Measurements from ENCODE around the gene GPR173. TPM values are rescaled to one million over a fixed set of nuclear protein-coding genes. Genes with fewer than 3 reads are reported as not detected.

GPR173 gene
- total and polyA plus RNA-seq, 2 experiments from 2014 or later = 0.92 to 7.7 TPM

GRCh38 chrX:53125506-53125905 lies 76.9 kb downstream of the GPR173 start:
- ATAC-seq (no peak), DNase-seq (ENCODE audit: low spot score) (no peak)
- Histone ChIP-seq H4K20me1 (replicated peaks; ENCODE audit: insufficient read depth) (no peaks in the 10 kb centered on the region), H3K27ac (ENCODE audit: low read depth) (no peak overlapping the region), H3K4me3 (no peak overlapping the region), H3F3A (replicated peaks; ENCODE audit: low read depth) (no peaks in the 10 kb centered on the region), H3K9me2 (ENCODE audit: insufficient read depth) (no peaks in the 10 kb centered on the region), H3K27me3 (ENCODE audit: insufficient read depth) (no peaks in the 10 kb centered on the region), H3K4me2 (no peak overlapping the region), H3K79me2 (replicated peaks; ENCODE audit: insufficient read depth) (no peaks in the 10 kb centered on the region), H2AFZ (no peak overlapping the region), H3K4me1 (ENCODE audit: insufficient read depth) (no peaks in the 10 kb centered on the region), H3K36me3 (ENCODE audit: insufficient read depth) (no peaks in the 10 kb centered on the region)
- Mint-ChIP-seq H3K9me3 (peaks cover 4% of the 10 kb centered on the region; the same call in 2 of the 3 replicates), H3K4me3 (no peak overlapping the region), H3K36me3 (ENCODE audit: low read depth) (peaks cover 6% of the 10 kb centered on the region; the same call in 1 of the 3 replicates), H3K27me3 (ENCODE audit: insufficient read depth, low read depth, poor library complexity) (peaks cover 5% of the 10 kb centered on the region), H3K4me1 (no peaks in the 10 kb centered on the region), H3K27ac (no peak overlapping the region)
- TF ChIP-seq EZH2 (IDR thresholded peaks at IDR 0.05; ENCODE audit: low read depth, unreplicated experiment) (no peak), JUNB (IDR thresholded peaks at IDR 0.05; ENCODE audit: unreplicated experiment) (no peak), CREB1 (CRISPR knock-in tag; IDR thresholded peaks at IDR 0.05; ENCODE audit: low read depth) (no peak), ZNF462 (CRISPR knock-in tag; IDR thresholded peaks at IDR 0.05) (no peak), ZNF331 (CRISPR knock-in tag; IDR thresholded peaks at IDR 0.05; ENCODE audit: low read depth) (no peak), POLR2AphosphoS5 (IDR thresholded peaks at IDR 0.05; ENCODE audit: low read depth) (no peak), ZNF114 (CRISPR knock-in tag; IDR thresholded peaks at IDR 0.05) (no peak), STAT1 (IDR thresholded peaks at IDR 0.05; ENCODE audit: unreplicated experiment) (no peak), EZH2phosphoT487 (IDR thresholded peaks at IDR 0.05; ENCODE audit: unreplicated experiment) (no peak), NANOG (IDR thresholded peaks at IDR 0.05; ENCODE audit: borderline replicate concordance) (no peak), ETS1 (IDR thresholded peaks at IDR 0.05) (no peak), CTCF (conservative IDR thresholded peaks at IDR 0.05; ENCODE audit: low read depth in 2 of 2) (no peak), REST (IDR thresholded peaks at IDR 0.05; ENCODE audit: unreplicated experiment) (no peak)
